ENCODE measurements around the gene KEAP1. TPM values are rescaled to one million over a fixed set of nuclear protein-coding genes. Genes with fewer than 3 reads are reported as not detected.
"Not testable (repeated sequence)": the region's sequence is repeated elsewhere in the genome, so short reads cannot be mapped to it uniquely, and the experiment has no call there.

The KEAP1 gene
- total RNA-seq, 1 donor from 2014 or later: 59.5 TPM

GRCh38 chr19:10532457-10532856 is 29.3 kb upstream of the KEAP1 start:
- DNase-seq (ENCODE audit: low read depth) (no peak), FAIRE-seq (no peak)
- H3K36me3 ChIP-seq (ENCODE audit: control insufficient read depth, insufficient read depth, low read length): no peaks in the 10 kb centered on the region
- TF ChIP-seq CTCF (IDR thresholded peaks at IDR 0.05; ENCODE audit: insufficient read depth, low read length, severe bottlenecking): no peak
- no peaks in the 10 kb centered on the region for H3K27me3 ChIP-seq (ENCODE audit: control insufficient read depth, insufficient read depth, low read length)
- H3K4me3 ChIP-seq (ENCODE audit: low read depth, low read length): no peak overlapping the region

- not testable (repeated sequence) for H3K4me3 ChIP-seq (ENCODE audit: low read depth, low read length); H3K27me3 ChIP-seq (ENCODE audit: control insufficient read depth, insufficient read depth, low read length); H3K36me3 ChIP-seq (ENCODE audit: control insufficient read depth, insufficient read depth, low read length); FAIRE-seq; DNase-seq (ENCODE audit: low read depth)
Measured at GRCh38 chr19:10526887-10527286, 23.7 kb upstream of the KEAP1 start.

GRCh38 chr19:10525636-10526035 is 22.5 kb upstream of the KEAP1 start:
- FAIRE-seq (no peak), DNase-seq (ENCODE audit: low read depth) (no peak)
- TF ChIP-seq CTCF (IDR thresholded peaks at IDR 0.05; ENCODE audit: insufficient read depth, low read length, severe bottlenecking): no peak
- no peaks in the 10 kb centered on the region for H3K36me3 ChIP-seq (ENCODE audit: control insufficient read depth, insufficient read depth, low read length)
- H3K27me3 ChIP-seq (ENCODE audit: control insufficient read depth, insufficient read depth, low read length): no peaks in the 10 kb centered on the region
- H3K4me3 ChIP-seq (ENCODE audit: low read depth, low read length): no peak overlapping the region

GRCh38 chr19:10523135-10523636 is 20.0 kb upstream of the KEAP1 start:
- no peaks in the 10 kb centered on the region for H3K36me3 ChIP-seq (ENCODE audit: control insufficient read depth, insufficient read depth, low read length)
- no peaks in the 10 kb centered on the region for H3K27me3 ChIP-seq (ENCODE audit: control insufficient read depth, insufficient read depth, low read length)
- no peak for TF ChIP-seq CTCF (IDR thresholded peaks at IDR 0.05; ENCODE audit: insufficient read depth, low read length, severe bottlenecking)
- DNase-seq (ENCODE audit: low read depth) (no peak), FAIRE-seq (no peak)
- no peak overlapping the region for H3K4me3 ChIP-seq (ENCODE audit: low read depth, low read length)

- FAIRE-seq: no peak
Measured at GRCh38 chr19:10521461-10522171, 18.5 kb upstream of the KEAP1 start.

More at GRCh38 chr19:10521461-10522171, 18.5 kb upstream of the KEAP1 start:
- no peak for TF ChIP-seq CTCF (IDR thresholded peaks at IDR 0.05; ENCODE audit: insufficient read depth, low read length, severe bottlenecking)
- DNase-seq (ENCODE audit: low read depth): no peak
- H3K4me3 ChIP-seq (ENCODE audit: low read depth, low read length): no peak overlapping the region
- H3K27me3 ChIP-seq (ENCODE audit: control insufficient read depth, insufficient read depth, low read length): no peaks in the 10 kb centered on the region
- H3K36me3 ChIP-seq (ENCODE audit: control insufficient read depth, insufficient read depth, low read length): no peaks in the 10 kb centered on the region
